Measurements from ENCODE around the gene REG4. TPM values are rescaled to one million over a fixed set of nuclear protein-coding genes. Genes with fewer than 3 reads are reported as not detected.

Gene REG4
- total RNA-seq, 1 donor, result not detected

GRCh38 chr1:119805746-119806145 lies 5.5 kb downstream of the REG4 start:
- H3K36me3 ChIP-seq (ENCODE audit: insufficient read depth, low read length), result no peaks in the 10 kb centered on the region
- H3K4me1 ChIP-seq (ENCODE audit: insufficient read depth, low read length), result no peaks in the 10 kb centered on the region
- no peak for DNase-seq (ENCODE audit: insufficient read length, low spot score, missing footprints)
- H2AFZ ChIP-seq (ENCODE audit: low read length), result no peak overlapping the region
- no peak overlapping the region for H3K4me2 ChIP-seq (ENCODE audit: insufficient read depth, low read length)
- no peaks in the 10 kb centered on the region for H4K20me1 ChIP-seq (ENCODE audit: insufficient read depth, low read length)
- no peaks in the 10 kb centered on the region for H3K79me2 ChIP-seq (ENCODE audit: insufficient read depth, low read length)
- no peak overlapping the region for H3K4me3 ChIP-seq (ENCODE audit: insufficient read depth, low read length)
- TF ChIP-seq, protein P1, sequence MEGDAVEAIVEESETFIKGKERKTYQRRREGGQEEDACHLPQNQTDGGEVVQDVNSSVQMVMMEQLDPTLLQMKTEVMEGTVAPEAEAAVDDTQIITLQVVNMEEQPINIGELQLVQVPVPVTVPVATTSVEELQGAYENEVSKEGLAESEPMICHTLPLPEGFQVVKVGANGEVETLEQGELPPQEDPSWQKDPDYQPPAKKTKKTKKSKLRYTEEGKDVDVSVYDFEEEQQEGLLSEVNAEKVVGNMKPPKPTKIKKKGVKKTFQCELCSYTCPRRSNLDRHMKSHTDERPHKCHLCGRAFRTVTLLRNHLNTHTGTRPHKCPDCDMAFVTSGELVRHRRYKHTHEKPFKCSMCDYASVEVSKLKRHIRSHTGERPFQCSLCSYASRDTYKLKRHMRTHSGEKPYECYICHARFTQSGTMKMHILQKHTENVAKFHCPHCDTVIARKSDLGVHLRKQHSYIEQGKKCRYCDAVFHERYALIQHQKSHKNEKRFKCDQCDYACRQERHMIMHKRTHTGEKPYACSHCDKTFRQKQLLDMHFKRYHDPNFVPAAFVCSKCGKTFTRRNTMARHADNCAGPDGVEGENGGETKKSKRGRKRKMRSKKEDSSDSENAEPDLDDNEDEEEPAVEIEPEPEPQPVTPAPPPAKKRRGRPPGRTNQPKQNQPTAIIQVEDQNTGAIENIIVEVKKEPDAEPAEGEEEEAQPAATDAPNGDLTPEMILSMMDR (IDR thresholded peaks at IDR 0.05; ENCODE audit: extremely low read depth, low read depth, low read length), result no peak
- H3K27me3 ChIP-seq (ENCODE audit: insufficient read depth, low read length), result peaks cover 41% of the 10 kb centered on the region
- no peaks in the 10 kb centered on the region for H3K9me3 ChIP-seq (ENCODE audit: low read depth, low read length)
- no peak overlapping the region for H3K27ac ChIP-seq (ENCODE audit: low read depth, low read length)

- peaks cover 41% of the 10 kb centered on the region for H3K27me3 ChIP-seq (ENCODE audit: insufficient read depth, low read length)
- H3K27ac ChIP-seq (ENCODE audit: low read depth, low read length), result no peak overlapping the region
- H2AFZ ChIP-seq (ENCODE audit: low read length), result no peak overlapping the region
- H4K20me1 ChIP-seq (ENCODE audit: insufficient read depth, low read length), result no peaks in the 10 kb centered on the region
- no peaks in the 10 kb centered on the region for H3K9me3 ChIP-seq (ENCODE audit: low read depth, low read length)
- no peak overlapping the region for H3K4me2 ChIP-seq (ENCODE audit: insufficient read depth, low read length)
- no peaks in the 10 kb centered on the region for H3K36me3 ChIP-seq (ENCODE audit: insufficient read depth, low read length)
- H3K4me1 ChIP-seq (ENCODE audit: insufficient read depth, low read length), result no peaks in the 10 kb centered on the region
- TF ChIP-seq, protein P1 (IDR thresholded peaks at IDR 0.05; ENCODE audit: extremely low read depth, low read depth, low read length), result no peak
- no peak overlapping the region for H3K4me3 ChIP-seq (ENCODE audit: insufficient read depth, low read length)
- DNase-seq (ENCODE audit: insufficient read length, low spot score, missing footprints), result no peak
- no peaks in the 10 kb centered on the region for H3K79me2 ChIP-seq (ENCODE audit: insufficient read depth, low read length)
Observed at GRCh38 chr1:119805247-119805646, 6.0 kb downstream of the REG4 start.

DNA sequence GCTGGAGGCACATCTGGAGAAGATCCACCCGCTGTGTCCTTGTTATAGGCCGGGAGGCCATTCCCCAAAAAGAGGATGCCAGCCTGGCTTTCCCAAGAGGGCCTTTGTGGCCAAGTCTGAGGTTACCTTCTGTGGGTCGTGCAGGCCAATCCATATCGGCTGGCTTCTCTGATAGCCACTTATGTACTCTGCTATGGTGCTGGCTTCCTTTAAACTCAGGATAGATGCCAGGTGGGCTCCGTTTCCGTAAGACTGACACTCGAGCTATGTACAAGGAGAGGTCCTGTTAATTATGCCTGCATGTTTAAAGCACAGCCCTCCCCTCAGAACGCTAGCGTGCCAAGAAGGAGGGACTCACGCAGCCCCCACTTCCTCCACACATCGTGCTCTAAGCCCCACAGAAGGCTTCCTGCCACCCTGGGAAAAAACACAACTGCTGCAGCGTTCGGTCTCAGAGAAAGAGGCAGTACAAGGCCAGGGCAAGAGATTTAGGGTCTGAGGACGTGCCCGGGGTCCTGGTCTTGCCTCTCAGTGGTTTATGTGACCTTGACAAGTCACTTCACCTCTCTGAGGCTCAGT lies 11.6 kb downstream of the REG4 start:
- TF ChIP-seq, protein P1 (IDR thresholded peaks at IDR 0.05; ENCODE audit: extremely low read depth, low read depth, low read length), result no peak
- H3K27me3 ChIP-seq (ENCODE audit: insufficient read depth, low read length), result peaks cover 12% of the 10 kb centered on the region
- H3K36me3 ChIP-seq (ENCODE audit: insufficient read depth, low read length), result no peaks in the 10 kb centered on the region

GRCh38 chr1:119799003-119799402 lies 12.3 kb downstream of the REG4 start:
- TF ChIP-seq, protein P1 (IDR thresholded peaks at IDR 0.05; ENCODE audit: extremely low read depth, low read depth, low read length), result no peak
- no peaks in the 10 kb centered on the region for H3K79me2 ChIP-seq (ENCODE audit: insufficient read depth, low read length)
- H3K36me3 ChIP-seq (ENCODE audit: insufficient read depth, low read length), result no peaks in the 10 kb centered on the region
- H3K9me3 ChIP-seq (ENCODE audit: low read depth, low read length), result no peaks in the 10 kb centered on the region
- peaks cover 10% of the 10 kb centered on the region for H3K27me3 ChIP-seq (ENCODE audit: insufficient read depth, low read length)
- H2AFZ ChIP-seq (ENCODE audit: low read length), result no peak overlapping the region
- DNase-seq (ENCODE audit: insufficient read length, low spot score, missing footprints), result no peak
- H3K4me1 ChIP-seq (ENCODE audit: insufficient read depth, low read length), result peaks cover 11% of the 10 kb centered on the region
- H4K20me1 ChIP-seq (ENCODE audit: insufficient read depth, low read length), result no peaks in the 10 kb centered on the region
- no peak overlapping the region for H3K4me2 ChIP-seq (ENCODE audit: insufficient read depth, low read length)
- H3K27ac ChIP-seq (ENCODE audit: low read depth, low read length), result no peak overlapping the region
- H3K4me3 ChIP-seq (ENCODE audit: insufficient read depth, low read length), result no peak overlapping the region

More for the DNA sequence above, 11.6 kb downstream of the REG4 start:
- Histone ChIP-seq H3K79me2 (ENCODE audit: insufficient read depth, low read length) (no peaks in the 10 kb centered on the region), H3K4me1 (ENCODE audit: insufficient read depth, low read length) (peaks cover 6% of the 10 kb centered on the region), H3K4me3 (ENCODE audit: insufficient read depth, low read length) (no peak overlapping the region), H3K9me3 (ENCODE audit: low read depth, low read length) (no peaks in the 10 kb centered on the region), H2AFZ (ENCODE audit: low read length) (no peak overlapping the region), H4K20me1 (ENCODE audit: insufficient read depth, low read length) (no peaks in the 10 kb centered on the region), H3K27ac (ENCODE audit: low read depth, low read length) (no peak overlapping the region), H3K4me2 (ENCODE audit: insufficient read depth, low read length) (no peak overlapping the region)
- DNase-seq (ENCODE audit: insufficient read length, low spot score, missing footprints), result no peak

Data from osteoblast (primary cell).